Stimulated activated effector memory CD8-positive, alpha-beta T cell treated with anti-CD3 and anti-CD28 coated beads, Interleukin-12 subunit alpha, Interleukin-12 subunit beta, amount 100 ng/mL, for 72 hours (primary cell): ENCODE results near the gene STARD13.

ENCODE experiments used
- ATAC-seq: fragments of 150-1000 bp; cut with Tn5 transposase; 2 replicates; pipeline ENCODE4 v1.10.0; 2021
- DNase-seq, 2 donors: peaks; one replicate each; pipeline ENCODE4 v3.0.0; 2021 to 2022; ENCODE audit warnings: low spot score in 2 of 2
- H3K27ac Mint-ChIP-seq: one replicate; pipeline ENCODE4 v1.8.0; 2022; ENCODE audit warnings: mild to moderate bottlenecking, mixed read lengths
- H3K36me3 Mint-ChIP-seq: one replicate; pipeline ENCODE4 v1.8.0; 2022; ENCODE audit warnings: mild to moderate bottlenecking, mixed read lengths
- H3K4me1 Mint-ChIP-seq: one replicate; pipeline ENCODE4 v1.8.0; 2022; ENCODE audit warnings: mixed read lengths
- H3K4me3 Mint-ChIP-seq: one replicate; pipeline ENCODE4 v1.8.0; 2022; ENCODE audit warnings: mild to moderate bottlenecking, mixed read lengths
- H3K9me3 Mint-ChIP-seq: one replicate; pipeline ENCODE4 v1.8.0; 2022; ENCODE audit warnings: mixed read lengths

STARD13 gene

GRCh38 chr13:33196767-33197166 lies 88.8 kb downstream of the STARD13 start:
- no peak overlapping the region for H3K27ac Mint-ChIP-seq
- ATAC-seq (no peak), DNase-seq (no peak)
- H3K4me1 Mint-ChIP-seq, result peaks cover 5% of the 10 kb centered on the region
- H3K36me3 Mint-ChIP-seq, result no peaks in the 10 kb centered on the region
- no peaks in the 10 kb centered on the region for H3K9me3 Mint-ChIP-seq
- H3K4me3 Mint-ChIP-seq, result no peak overlapping the region

- ATAC-seq (no peak), DNase-seq (no peak)
- Mint-ChIP-seq H3K4me3 (no peak overlapping the region), H3K27ac (no peak overlapping the region), H3K9me3 (no peaks in the 10 kb centered on the region), H3K4me1 (peaks cover 5% of the 10 kb centered on the region), H3K36me3 (no peaks in the 10 kb centered on the region)
These were observed 89.7 kb downstream of the STARD13 start for GRCh38 chr13:33195693-33196464.

- no peak for DNase-seq
- peak; percentile 28 for ATAC-seq
- Mint-ChIP-seq H3K4me1 (peaks cover 5% of the 10 kb centered on the region), H3K36me3 (no peaks in the 10 kb centered on the region), H3K9me3 (no peaks in the 10 kb centered on the region), H3K4me3 (no peak overlapping the region), H3K27ac (no peak overlapping the region)
These were observed 90.5 kb downstream of the STARD13 start for GRCh38 chr13:33194820-33195692.

GRCh38 chr13:33193428-33193974 lies 92.1 kb downstream of the STARD13 start:
- Mint-ChIP-seq H3K36me3 (no peaks in the 10 kb centered on the region), H3K4me1 (peaks cover 7% of the 10 kb centered on the region), H3K27ac (no peak overlapping the region), H3K9me3 (no peaks in the 10 kb centered on the region), H3K4me3 (no peak overlapping the region)
- no peak for DNase-seq
- no peak for ATAC-seq

DNA sequence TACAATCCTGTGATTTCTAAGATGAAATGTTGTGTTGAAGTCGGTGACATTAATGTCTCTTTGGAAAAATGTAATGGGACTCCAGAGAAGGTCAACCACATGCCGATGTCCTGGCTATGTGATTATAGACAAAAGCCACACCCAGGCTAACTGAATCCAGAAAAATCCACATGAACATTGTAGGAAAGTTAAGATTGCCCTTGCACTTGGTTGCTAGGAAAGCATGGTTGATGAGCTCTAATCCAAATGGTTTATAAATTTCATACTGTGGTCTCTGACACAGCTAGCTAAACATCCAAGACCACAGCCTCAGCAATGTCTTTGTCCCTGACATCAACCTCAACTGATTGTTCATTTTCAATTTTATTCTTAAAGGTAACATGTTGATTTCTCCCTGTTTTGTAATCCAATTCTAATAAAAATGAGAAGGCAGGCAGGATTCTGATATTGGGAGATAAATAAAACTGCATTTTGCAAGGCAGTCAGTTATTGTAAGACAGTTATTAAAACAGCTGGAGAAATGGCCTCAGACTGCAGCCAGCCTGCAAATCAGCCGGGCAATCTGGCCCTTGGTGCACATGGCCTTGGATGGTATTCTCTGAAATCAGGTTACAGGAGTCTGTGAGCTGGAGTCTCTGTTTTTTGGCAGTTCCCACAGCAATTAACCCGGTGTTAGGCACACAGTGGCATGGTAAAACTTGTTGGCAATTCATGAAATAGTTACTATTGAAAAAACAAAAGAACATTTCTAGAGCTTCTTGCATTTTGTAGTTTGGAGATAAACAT lies 93.9 kb downstream of the STARD13 start:
- Mint-ChIP-seq H3K27ac (no peak overlapping the region), H3K9me3 (no peaks in the 10 kb centered on the region), H3K4me3 (no peak overlapping the region), H3K4me1 (peaks cover 21% of the 10 kb centered on the region), H3K36me3 (no peaks in the 10 kb centered on the region)
- DNase-seq, result no peak
- ATAC-seq, result no peak

DNA sequence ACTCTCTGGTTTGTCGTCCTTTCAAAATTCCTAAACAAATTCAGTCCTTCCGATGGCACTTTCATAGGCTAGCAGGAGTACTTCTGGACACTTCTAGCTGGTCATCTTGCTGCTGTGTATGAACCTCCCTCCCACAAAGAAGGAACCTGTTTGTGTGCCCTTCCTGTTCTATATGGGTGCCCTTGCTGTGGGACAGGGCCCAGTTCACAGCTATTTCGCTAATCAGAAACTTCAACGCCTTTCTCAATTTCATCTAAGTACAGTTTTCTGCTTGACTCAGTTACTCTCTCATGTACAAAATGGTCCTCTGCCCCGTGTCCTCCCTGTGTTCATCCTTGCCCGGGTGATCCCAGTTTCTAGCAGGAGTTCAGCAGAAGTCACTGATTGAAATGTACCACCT lies 96.1 kb downstream of the STARD13 start:
- no peaks in the 10 kb centered on the region for H3K9me3 Mint-ChIP-seq

DNA sequence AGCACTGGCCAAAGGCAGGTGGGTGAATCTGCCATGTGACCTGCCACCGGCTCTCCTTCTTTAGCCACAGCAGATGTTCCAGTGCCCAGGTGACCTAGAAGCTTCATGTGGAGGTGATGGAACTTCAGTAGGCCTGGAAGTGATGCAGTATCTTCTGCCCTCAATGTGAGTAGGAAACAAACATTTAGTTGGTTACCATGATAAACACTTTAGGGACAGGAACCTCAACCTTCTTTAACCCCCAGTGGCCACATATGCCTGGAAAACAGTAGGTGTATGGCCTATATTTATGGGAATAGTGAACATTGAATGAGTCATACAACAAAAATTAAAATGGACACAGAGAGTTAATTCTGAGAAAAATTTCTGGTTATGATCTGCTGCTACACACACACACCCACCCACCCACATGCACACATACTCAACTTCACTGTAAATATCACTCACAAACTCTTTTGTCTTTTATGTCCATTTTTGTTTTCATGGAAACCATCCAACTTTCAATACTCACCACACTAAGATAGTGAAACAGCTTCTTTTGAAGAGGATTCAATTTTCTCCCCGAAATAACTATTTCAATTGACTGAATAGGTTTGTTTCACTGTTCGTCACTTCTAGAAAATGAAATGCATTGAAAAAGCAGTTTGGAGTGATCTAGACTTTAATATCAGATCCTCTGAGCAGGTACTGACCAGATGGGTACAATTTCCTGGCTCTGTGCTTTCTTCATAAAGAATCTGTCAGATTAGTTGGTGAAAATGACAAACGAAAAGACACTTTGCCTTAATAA lies 97.3 kb downstream of the STARD13 start:
- H3K27ac Mint-ChIP-seq, result peak overlapping the region; percentile 32
- H3K36me3 Mint-ChIP-seq, result no peaks in the 10 kb centered on the region
- DNase-seq (no peak), ATAC-seq (peak; percentile 54)
- peaks cover 17% of the 10 kb centered on the region for H3K4me1 Mint-ChIP-seq
- no peak overlapping the region for H3K4me3 Mint-ChIP-seq
- no peaks in the 10 kb centered on the region for H3K9me3 Mint-ChIP-seq

More for the DNA sequence above, 96.1 kb downstream of the STARD13 start:
- DNase-seq, result no peak
- no peak for ATAC-seq
- Mint-ChIP-seq H3K4me3 (no peak overlapping the region), H3K4me1 (peaks cover 21% of the 10 kb centered on the region), H3K27ac (no peak overlapping the region), H3K36me3 (no peaks in the 10 kb centered on the region)

DNA sequence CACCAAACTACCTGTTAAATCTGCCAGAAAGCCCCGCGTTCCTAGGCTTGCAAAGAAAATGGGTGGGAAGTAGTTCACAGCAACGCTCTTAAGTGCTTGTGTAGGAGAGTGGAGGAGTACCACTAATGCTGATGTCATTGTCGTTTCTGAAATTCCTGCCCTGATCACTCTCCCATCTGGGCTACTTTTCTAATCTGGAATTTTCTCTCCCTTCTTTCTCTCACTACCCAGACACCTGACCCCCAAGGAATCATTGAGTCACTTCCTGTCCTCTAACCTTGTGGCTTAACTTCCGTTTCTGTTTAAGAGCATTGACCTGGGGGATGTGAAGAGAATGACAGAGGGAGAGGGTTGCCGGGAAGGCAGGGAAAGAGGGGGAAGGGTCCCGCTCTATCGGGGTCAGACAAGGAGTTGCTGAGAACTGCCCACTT lies 98.7 kb downstream of the STARD13 start:
- DNase-seq, result no peak

DNA sequence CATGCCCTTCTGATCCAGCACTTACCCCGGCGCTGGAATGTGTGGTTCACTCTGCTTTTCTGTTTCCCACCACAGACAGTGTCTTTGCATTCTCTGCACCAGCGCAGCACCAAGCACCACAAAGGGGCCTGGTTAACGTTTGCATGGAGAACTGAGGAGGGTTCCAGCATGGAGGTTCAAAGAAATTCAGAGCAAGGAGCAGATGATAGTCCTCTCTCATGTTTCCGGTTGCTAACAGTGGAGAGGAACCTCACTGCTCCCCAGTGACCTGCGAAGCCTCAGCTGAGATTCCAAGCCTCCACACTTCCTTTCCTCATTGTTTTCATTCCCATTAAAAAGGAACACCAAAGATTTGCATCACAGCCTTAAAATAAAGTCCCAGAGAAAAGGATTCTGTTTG lies 99.7 kb downstream of the STARD13 start:
- no peaks in the 10 kb centered on the region for H3K9me3 Mint-ChIP-seq
- ATAC-seq, result no peak
- H3K4me3 Mint-ChIP-seq, result no peak overlapping the region
- no peak for DNase-seq
- H3K27ac Mint-ChIP-seq, result no peak overlapping the region
- H3K36me3 Mint-ChIP-seq, result no peaks in the 10 kb centered on the region
- H3K4me1 Mint-ChIP-seq, result peaks cover 16% of the 10 kb centered on the region

More for the DNA sequence above, 98.7 kb downstream of the STARD13 start:
- Mint-ChIP-seq H3K4me3 (no peak overlapping the region), H3K36me3 (no peaks in the 10 kb centered on the region), H3K9me3 (no peaks in the 10 kb centered on the region), H3K27ac (peak overlapping the region; percentile 15), H3K4me1 (peaks cover 16% of the 10 kb centered on the region)
- ATAC-seq, result no peak

DNA sequence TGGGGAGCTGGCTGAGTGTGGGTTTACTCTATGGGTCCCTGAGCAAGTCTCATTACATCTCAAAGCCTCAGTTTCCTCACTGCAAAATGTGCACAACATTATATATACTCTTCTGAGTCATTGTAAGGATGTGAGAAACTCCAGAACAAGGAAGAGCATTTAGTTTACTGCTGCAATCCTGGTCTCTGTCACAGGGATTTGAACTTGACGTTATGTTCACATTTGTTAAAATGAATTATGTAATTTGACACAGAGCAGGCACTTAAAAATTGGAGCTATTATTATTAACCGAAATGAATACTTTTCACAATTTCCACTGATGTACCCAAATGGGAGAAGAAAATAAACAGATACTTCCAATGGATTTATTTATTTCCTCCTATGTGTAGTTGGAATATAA lies 101.0 kb downstream of the STARD13 start:
- no peak for ATAC-seq
- Mint-ChIP-seq H3K4me1 (peaks cover 16% of the 10 kb centered on the region), H3K9me3 (no peaks in the 10 kb centered on the region), H3K36me3 (no peaks in the 10 kb centered on the region), H3K27ac (no peak overlapping the region), H3K4me3 (no peak overlapping the region)
- no peak for DNase-seq

- no peaks in the 10 kb centered on the region for H3K36me3 Mint-ChIP-seq
These were observed 101.5 kb downstream of the STARD13 start for GRCh38 chr13:33184112-33184490.

DNA sequence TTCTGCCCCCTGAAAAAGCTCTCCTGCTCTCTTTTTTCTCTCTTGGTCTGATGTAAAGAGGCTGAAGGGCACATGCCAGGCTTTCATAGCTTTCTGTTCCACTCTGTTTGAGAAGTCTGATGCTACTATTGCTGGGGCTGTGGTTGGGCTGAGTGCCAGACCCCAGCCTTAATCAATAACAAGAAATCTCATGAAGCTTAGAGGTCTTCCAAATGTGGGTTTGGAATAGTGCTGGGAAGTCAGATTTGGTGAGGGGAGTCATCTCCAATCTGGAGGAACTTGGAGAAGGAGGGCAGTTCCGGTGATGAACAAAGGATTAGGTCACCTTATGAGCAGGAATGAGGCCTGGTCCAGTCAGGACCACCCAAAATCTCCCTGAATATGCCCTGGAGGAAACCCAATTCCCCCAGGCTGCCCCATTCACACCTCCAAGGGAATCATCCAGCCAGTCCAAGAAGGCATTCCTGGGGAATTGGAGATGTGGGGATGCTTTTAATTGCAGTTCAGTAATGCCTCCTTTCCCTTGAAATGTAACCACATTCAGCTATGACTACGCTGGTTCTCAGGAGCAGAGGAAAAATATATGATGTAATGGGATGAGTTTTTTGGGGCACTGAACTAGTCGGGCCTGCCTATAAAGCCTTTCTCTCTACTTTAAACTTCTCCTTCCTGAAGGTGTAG lies 102.0 kb downstream of the STARD13 start:
- H3K4me1 Mint-ChIP-seq, result peaks cover 15% of the 10 kb centered on the region
- H3K36me3 Mint-ChIP-seq, result no peaks in the 10 kb centered on the region
- ATAC-seq (no peak), DNase-seq (no peak)
- no peak overlapping the region for H3K27ac Mint-ChIP-seq
- H3K9me3 Mint-ChIP-seq, result no peaks in the 10 kb centered on the region
- no peak overlapping the region for H3K4me3 Mint-ChIP-seq

More at GRCh38 chr13:33184112-33184490, 101.5 kb downstream of the STARD13 start:
- Mint-ChIP-seq H3K4me3 (no peak overlapping the region), H3K9me3 (no peaks in the 10 kb centered on the region), H3K4me1 (peaks cover 16% of the 10 kb centered on the region), H3K27ac (no peak overlapping the region)
- DNase-seq (no peak), ATAC-seq (no peak)

- Mint-ChIP-seq H3K27ac (no peak overlapping the region), H3K4me1 (peaks cover 8% of the 10 kb centered on the region), H3K36me3 (no peaks in the 10 kb centered on the region), H3K4me3 (no peak overlapping the region), H3K9me3 (no peaks in the 10 kb centered on the region)
- ATAC-seq (no peak), DNase-seq (no peak)
These were observed 102.8 kb downstream of the STARD13 start for GRCh38 chr13:33182729-33183128.

- H3K27ac Mint-ChIP-seq, result no peak overlapping the region
- H3K4me1 Mint-ChIP-seq, result no peaks in the 10 kb centered on the region
- no peaks in the 10 kb centered on the region for H3K36me3 Mint-ChIP-seq
- H3K9me3 Mint-ChIP-seq, result no peaks in the 10 kb centered on the region
- DNase-seq (no peak), ATAC-seq (no peak)
- H3K4me3 Mint-ChIP-seq, result no peak overlapping the region
These were observed 104.3 kb downstream of the STARD13 start for GRCh38 chr13:33181264-33181663.
